ENCODE measurements around the gene RAB11FIP3. TPM values are rescaled to one million over a fixed set of nuclear protein-coding genes. Genes with fewer than 3 reads are reported as not detected.

Gene RAB11FIP3
- total RNA-seq, 1 donor from 2014 or later = 81.5 TPM

GRCh38 chr16:544517-544916 is 119.1 kb downstream of the RAB11FIP3 start:
- H3K27ac Mint-ChIP-seq (ENCODE audit: unreplicated experiment) = no peak overlapping the region
- no peak for TF ChIP-seq CTCF (IDR thresholded peaks at IDR 0.05; ENCODE audit: unreplicated experiment)
- H3K4me1 Mint-ChIP-seq (ENCODE audit: unreplicated experiment) = no peaks in the 10 kb centered on the region
- no peak overlapping the region for H3K4me3 Mint-ChIP-seq (ENCODE audit: unreplicated experiment)
- no peaks in the 10 kb centered on the region for H3K9me3 Mint-ChIP-seq (ENCODE audit: unreplicated experiment)
- DNase-seq (ENCODE audit: low spot score) = no peak
- H3K36me3 Mint-ChIP-seq (ENCODE audit: low read depth, unreplicated experiment) = peaks cover 2% of the 10 kb centered on the region
- H3K27me3 Mint-ChIP-seq (ENCODE audit: unreplicated experiment) = peaks cover 7% of the 10 kb centered on the region

DNA sequence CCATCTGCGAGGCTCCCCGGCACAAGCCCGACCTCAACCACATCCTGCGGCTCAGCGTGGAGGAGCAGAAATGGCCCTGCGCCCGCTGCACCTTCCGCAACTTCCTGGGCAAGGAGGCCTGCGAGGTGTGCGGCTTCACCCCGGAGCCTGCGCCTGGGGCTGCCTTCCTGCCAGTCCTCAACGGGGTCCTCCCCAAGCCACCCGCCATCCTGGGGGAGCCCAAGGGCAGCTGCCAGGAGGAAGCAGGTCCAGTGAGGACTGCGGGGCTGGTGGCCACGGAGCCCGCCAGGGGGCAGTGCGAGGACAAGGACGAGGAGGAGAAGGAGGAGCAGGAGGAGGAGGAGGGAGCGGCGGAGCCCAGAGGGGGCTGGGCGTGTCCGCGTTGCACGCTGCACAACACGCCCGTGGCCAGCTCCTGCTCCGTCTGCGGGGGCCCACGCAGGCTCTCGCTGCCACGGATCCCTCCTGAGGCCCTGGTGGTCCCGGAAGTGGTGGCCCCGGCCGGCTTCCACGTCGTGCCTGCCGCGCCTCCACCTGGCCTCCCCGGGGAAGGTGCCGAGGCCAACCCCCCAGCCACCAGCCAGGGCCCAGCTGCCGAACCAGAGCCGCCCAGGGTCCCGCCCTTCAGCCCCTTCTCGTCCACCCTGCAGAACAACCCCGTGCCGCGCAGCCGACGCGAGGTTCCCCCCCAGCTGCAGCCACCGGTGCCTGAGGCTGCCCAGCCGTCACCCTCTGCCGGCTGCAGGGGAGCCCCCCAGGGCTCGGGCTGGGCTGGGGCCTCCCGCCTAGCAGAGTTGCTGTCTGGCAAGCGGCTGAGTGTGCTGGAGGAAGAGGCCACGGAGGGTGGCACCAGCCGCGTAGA is 121.7 kb downstream of the RAB11FIP3 start:
- Mint-ChIP-seq H3K36me3 (ENCODE audit: low read depth, unreplicated experiment) (no peaks in the 10 kb centered on the region), H3K4me1 (ENCODE audit: unreplicated experiment) (no peaks in the 10 kb centered on the region), H3K27me3 (ENCODE audit: unreplicated experiment) (peaks cover 7% of the 10 kb centered on the region), H3K27ac (ENCODE audit: unreplicated experiment) (no peak overlapping the region), H3K4me3 (ENCODE audit: unreplicated experiment) (no peak overlapping the region), H3K9me3 (ENCODE audit: unreplicated experiment) (no peaks in the 10 kb centered on the region)
- peak; percentile 61 for DNase-seq (ENCODE audit: low spot score)
- peak; percentile 35 for TF ChIP-seq CTCF (IDR thresholded peaks at IDR 0.05; ENCODE audit: unreplicated experiment)

- Mint-ChIP-seq H3K4me3 (ENCODE audit: unreplicated experiment) (no peak overlapping the region), H3K4me1 (ENCODE audit: unreplicated experiment) (no peaks in the 10 kb centered on the region), H3K36me3 (ENCODE audit: low read depth, unreplicated experiment) (no peaks in the 10 kb centered on the region), H3K27ac (ENCODE audit: unreplicated experiment) (no peak overlapping the region), H3K9me3 (ENCODE audit: unreplicated experiment) (no peaks in the 10 kb centered on the region), H3K27me3 (ENCODE audit: unreplicated experiment) (peaks cover 5% of the 10 kb centered on the region)
- no peak for TF ChIP-seq CTCF (IDR thresholded peaks at IDR 0.05; ENCODE audit: unreplicated experiment)
- no peak for DNase-seq (ENCODE audit: low spot score)
These were observed 123.1 kb downstream of the RAB11FIP3 start for GRCh38 chr16:548586-548985.

- DNase-seq (ENCODE audit: low spot score) = no peak
- H3K4me1 Mint-ChIP-seq (ENCODE audit: unreplicated experiment) = peaks cover 2% of the 10 kb centered on the region
- no peak overlapping the region for H3K27ac Mint-ChIP-seq (ENCODE audit: unreplicated experiment)
- TF ChIP-seq CTCF (IDR thresholded peaks at IDR 0.05; ENCODE audit: unreplicated experiment) = peak; percentile 41
- no peaks in the 10 kb centered on the region for H3K9me3 Mint-ChIP-seq (ENCODE audit: unreplicated experiment)
- no peaks in the 10 kb centered on the region for H3K36me3 Mint-ChIP-seq (ENCODE audit: low read depth, unreplicated experiment)
- H3K27me3 Mint-ChIP-seq (ENCODE audit: unreplicated experiment) = peaks cover 6% of the 10 kb centered on the region
- no peak overlapping the region for H3K4me3 Mint-ChIP-seq (ENCODE audit: unreplicated experiment)
These were observed 124.3 kb downstream of the RAB11FIP3 start for GRCh38 chr16:549544-550263.

- Mint-ChIP-seq H3K27ac (ENCODE audit: unreplicated experiment) (no peak overlapping the region), H3K9me3 (ENCODE audit: unreplicated experiment) (no peaks in the 10 kb centered on the region), H3K27me3 (ENCODE audit: unreplicated experiment) (peaks cover 5% of the 10 kb centered on the region), H3K4me3 (ENCODE audit: unreplicated experiment) (no peak overlapping the region), H3K36me3 (ENCODE audit: low read depth, unreplicated experiment) (no peaks in the 10 kb centered on the region), H3K4me1 (ENCODE audit: unreplicated experiment) (peaks cover 2% of the 10 kb centered on the region)
- TF ChIP-seq CTCF (IDR thresholded peaks at IDR 0.05; ENCODE audit: unreplicated experiment) = no peak
- no peak for DNase-seq (ENCODE audit: low spot score)
These were observed 125.8 kb downstream of the RAB11FIP3 start for GRCh38 chr16:551210-551609.

Measured in endothelial cell (in vitro differentiated cells).